Smooth muscle cell (in vitro differentiated cells): ENCODE measurements around the gene PRMT7. TPM values are rescaled to one million over a fixed set of nuclear protein-coding genes. Genes with fewer than 3 reads are reported as not detected.

Experiments used
- DNase-seq: peaks from one replicate; lab custom pipeline; 2025; ENCODE audit not compliant: unreplicated experiment; lab: John Stamatoyannopoulos, UW
- H2AFZ ChIP-seq: fragments of 200-600 bp; sonication (generic); 2 replicates; pipeline ENCODE4 v1.6.0; 2016; ENCODE audit warnings: antibody characterized with exemption, low read depth, mild to moderate bottlenecking
- H3F3A ChIP-seq: fragments of 200-600 bp; sonication (generic); 2 replicates; pipeline ENCODE4 v1.6.0; 2017; ENCODE audit warnings: antibody characterized with exemption, low read depth
- H3K27ac ChIP-seq: fragments of 200-600 bp; sonication (generic); 2 replicates; pipeline ENCODE4 v1.5.1; 2016; ENCODE audit warnings: low read depth, mild to moderate bottlenecking
- H3K27me3 ChIP-seq: fragments of 200-600 bp; sonication (generic); 2 replicates; pipeline ENCODE4 v1.6.1; 2016; ENCODE audit warnings: low read depth, mild to moderate bottlenecking
- H3K36me3 ChIP-seq: fragments of 200-600 bp; sonication (generic); 2 replicates; pipeline ENCODE4 v1.5.1; 2016; ENCODE audit warnings: low read depth
- H3K4me1 ChIP-seq: fragments of 200-600 bp; sonication (generic); 2 replicates; pipeline ENCODE4 v1.5.1; 2016; ENCODE audit warnings: low read depth
- H3K4me2 ChIP-seq: fragments of 200-600 bp; sonication (generic); 2 replicates; pipeline ENCODE4 v1.6.0; 2016; ENCODE audit warnings: mild to moderate bottlenecking
- H3K4me3 ChIP-seq: fragments of 200-600 bp; sonication (generic); 2 replicates; pipeline ENCODE4 v1.5.1; 2016; ENCODE audit warnings: mild to moderate bottlenecking
- H3K79me2 ChIP-seq: fragments of 200-600 bp; sonication (generic); 2 replicates; pipeline ENCODE4 v1.6.0; 2016; ENCODE audit warnings: low read depth, mild to moderate bottlenecking
- H3K9ac ChIP-seq: fragments of 200-600 bp; sonication (generic); 2 replicates; pipeline ENCODE4 v1.6.0; 2016; ENCODE audit warnings: low read depth
- H3K9me3 ChIP-seq: fragments of 200-600 bp; sonication (generic); replicated peaks from 2 replicates; pipeline ENCODE4 v1.5.1; 2016; ENCODE audit warnings: low read depth
- H4K20me1 ChIP-seq: fragments of 200-600 bp; sonication (generic); 2 replicates; pipeline ENCODE4 v1.6.0; 2016; ENCODE audit warnings: low read depth
- CTCF ChIP-seq: fragments of 200-600 bp; sonication (generic); IDR thresholded peaks from 2 replicates; pipeline ENCODE4 v1.5.1; 2017; ENCODE audit warnings: borderline replicate concordance, mild to moderate bottlenecking, antibody characterized with exemption; ENCODE audit not compliant: insufficient read depth, poor library complexity, severe bottlenecking
- WGBS: methylation state at CpG from one replicate; pipeline ENCODE4 v1.1.7; 2016; ENCODE audit warnings: low lambda C conversion rate; 5-methylcytosine and 5-hydroxymethylcytosine counted together
- polyA plus RNA-seq: library from polyadenylated mRNA; unstranded; fragments of >200 nt; fragmentation: Nextera tagmentation; extraction: Ambion mirVana; gene quantifications from 2 replicates; pipeline ENCODE4 v1.2.1, GENCODE V29; 2016
- total RNA-seq: library from RNA; depleted of rRNA; stranded (reverse); fragments of >200 nt; gene quantifications from 2 replicates; pipeline ENCODE4 v1.2.3, GENCODE V29; 2014

The PRMT7 gene
- total and polyA plus RNA-seq, 2 experiments from 2014 or later = 22.1 to 25.4 TPM

DNA sequence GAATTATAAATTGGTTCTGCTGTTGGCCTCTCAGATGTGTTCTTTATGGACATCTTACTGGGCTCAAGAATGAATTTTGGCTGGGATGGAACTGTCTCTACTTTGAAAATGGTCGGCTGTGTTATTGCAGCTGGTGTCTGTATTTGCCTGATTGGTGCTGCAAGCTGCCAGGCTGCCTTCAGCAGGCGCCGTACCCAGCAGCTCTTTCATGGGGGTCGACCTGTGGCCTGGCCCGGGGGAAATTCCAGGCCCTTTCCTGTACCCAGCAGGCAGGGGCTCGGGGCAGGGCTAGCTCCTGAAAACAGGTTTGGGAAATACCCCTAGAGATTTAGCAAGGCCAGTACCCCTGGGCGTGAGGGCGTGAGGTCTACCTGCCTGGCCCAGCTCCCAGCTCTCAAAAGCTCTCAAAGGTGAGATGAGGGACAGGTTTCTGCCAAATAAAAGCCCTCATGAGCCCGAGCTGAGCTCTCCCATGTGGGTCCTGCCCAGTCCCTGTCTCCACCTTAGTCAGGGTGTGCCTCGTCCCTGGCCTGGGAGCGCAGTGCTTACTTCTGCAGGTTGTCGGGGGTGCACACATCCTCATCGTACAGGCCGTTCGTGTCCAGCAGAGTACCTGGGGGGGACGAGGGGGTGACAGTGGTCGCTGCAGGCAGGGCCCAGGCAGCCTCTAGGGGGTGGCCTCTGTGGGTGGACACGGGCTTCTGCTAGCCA is 52.3 kb downstream of the PRMT7 start:
- no peaks in the 10 kb centered on the region for H3K79me2 ChIP-seq
- H4K20me1 ChIP-seq = no peaks in the 10 kb centered on the region
- no peak overlapping the region for H3K4me2 ChIP-seq
- H3K4me3 ChIP-seq = no peak overlapping the region
- no peaks in the 10 kb centered on the region for H3K36me3 ChIP-seq
- no peaks in the 10 kb centered on the region for H3K27me3 ChIP-seq
- H3F3A ChIP-seq = no peaks in the 10 kb centered on the region
- H3K9ac ChIP-seq = no peak overlapping the region
- no peak for TF ChIP-seq CTCF
- no peaks in the 10 kb centered on the region for H3K9me3 ChIP-seq
- no peak for DNase-seq
- no peaks in the 10 kb centered on the region for H3K4me1 ChIP-seq
- no peak overlapping the region for H2AFZ ChIP-seq
- 95% methylated on average over 18 of the region's 18 CpGs for WGBS
- no peak overlapping the region for H3K27ac ChIP-seq

DNA sequence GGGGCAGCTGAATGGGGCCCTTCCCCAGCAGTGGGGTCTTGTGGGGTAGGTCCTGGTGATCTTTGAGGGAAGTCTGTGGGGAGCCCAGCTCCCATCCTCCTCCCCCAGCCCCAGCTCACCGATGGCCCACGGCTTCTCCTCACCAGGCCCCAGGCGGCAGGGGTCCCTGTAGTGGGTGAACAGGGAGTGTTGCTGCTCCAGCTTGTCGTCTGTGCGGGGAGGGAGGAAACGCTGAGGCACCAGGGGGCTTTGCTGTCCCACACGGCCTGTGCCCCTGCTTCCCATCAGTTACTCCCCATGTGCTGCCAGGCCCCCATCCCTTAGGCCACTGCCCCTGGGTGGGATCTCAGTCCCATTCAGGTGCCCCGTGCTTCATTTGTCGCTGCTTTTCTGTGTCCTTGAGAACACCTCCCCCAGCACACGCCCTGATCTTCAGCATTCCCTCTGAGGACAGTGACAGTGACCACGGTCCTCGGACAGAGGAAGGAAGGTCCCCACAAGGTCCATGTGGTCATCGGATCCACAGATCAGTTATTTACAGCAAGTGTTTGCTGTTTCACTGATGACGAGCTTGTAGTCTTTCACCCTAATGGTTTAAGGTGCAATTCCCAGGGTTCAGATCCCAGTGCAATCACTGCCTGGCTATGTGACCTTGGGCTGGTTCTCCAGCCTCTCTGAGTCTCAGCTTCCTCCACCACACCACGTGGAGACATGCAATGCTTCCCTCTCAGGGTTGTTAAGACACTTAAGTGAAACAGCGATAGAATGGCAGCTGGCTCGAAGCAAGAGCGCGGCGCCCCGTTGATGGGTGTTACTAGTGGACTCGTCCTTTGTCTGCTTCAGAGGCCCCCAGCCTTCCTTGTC is 53.1 kb downstream of the PRMT7 start:
- no peak for TF ChIP-seq CTCF
- no peaks in the 10 kb centered on the region for H3K9me3 ChIP-seq
- no peaks in the 10 kb centered on the region for H3F3A ChIP-seq
- H3K9ac ChIP-seq = no peak overlapping the region
- H3K27me3 ChIP-seq = no peaks in the 10 kb centered on the region
- H3K4me1 ChIP-seq = no peaks in the 10 kb centered on the region
- no peak overlapping the region for H3K4me3 ChIP-seq
- H3K79me2 ChIP-seq = no peaks in the 10 kb centered on the region
- 82% methylated on average over 21 of the region's 22 CpGs for WGBS
- H4K20me1 ChIP-seq = no peaks in the 10 kb centered on the region
- H3K27ac ChIP-seq = no peak overlapping the region
- no peak for DNase-seq
- peak overlapping the region; percentile 28 for H3K4me2 ChIP-seq
- H3K36me3 ChIP-seq = no peaks in the 10 kb centered on the region
- H2AFZ ChIP-seq = no peak overlapping the region

GRCh38 chr16:68364561-68364998 is 53.8 kb downstream of the PRMT7 start:
- no peaks in the 10 kb centered on the region for H3K79me2 ChIP-seq
- H4K20me1 ChIP-seq = no peaks in the 10 kb centered on the region
- no peaks in the 10 kb centered on the region for H3F3A ChIP-seq
- no peak overlapping the region for H3K4me3 ChIP-seq
- no peak overlapping the region for H3K27ac ChIP-seq
- TF ChIP-seq CTCF = peak; percentile 31
- peak overlapping the region; percentile 28 for H3K4me2 ChIP-seq
- no peak overlapping the region for H2AFZ ChIP-seq
- no peaks in the 10 kb centered on the region for H3K36me3 ChIP-seq
- DNase-seq = no peak
- H3K9ac ChIP-seq = no peak overlapping the region
- H3K4me1 ChIP-seq = no peaks in the 10 kb centered on the region
- no peaks in the 10 kb centered on the region for H3K9me3 ChIP-seq
- H3K27me3 ChIP-seq = no peaks in the 10 kb centered on the region
- 49% methylated on average over 14 of the region's 14 CpGs for WGBS
